ENCODE measurements around the gene DNALI1. TPM values are rescaled to one million over a fixed set of nuclear protein-coding genes. Genes with fewer than 3 reads are reported as not detected.

Gene DNALI1
- 10 to 100 TPM; 10.4 to 15.7 (median 13.6) TPM for total RNA-seq

DNA sequence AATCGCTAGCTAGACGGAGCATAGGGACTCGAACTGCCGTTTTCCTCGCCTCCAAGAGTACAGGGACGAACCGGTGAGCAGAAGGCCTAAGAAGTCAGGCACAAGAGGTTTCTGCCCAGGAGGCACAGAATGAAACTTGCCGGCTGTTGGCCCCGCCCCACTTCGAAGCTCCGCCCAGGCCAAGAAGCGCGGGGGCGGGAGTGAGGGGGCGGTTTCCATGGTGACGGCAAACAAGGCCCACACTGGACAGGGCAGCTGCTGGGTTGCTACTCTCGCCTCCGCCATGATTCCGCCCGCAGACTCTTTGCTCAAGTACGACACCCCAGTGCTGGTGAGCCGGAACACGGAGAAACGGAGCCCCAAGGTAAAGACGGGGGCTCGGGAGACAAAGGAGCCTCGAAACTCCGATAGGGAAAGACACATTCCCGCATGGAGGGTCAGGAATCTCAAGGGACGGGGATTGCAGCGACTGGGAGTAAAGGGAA lies at the start of gene DNALI1:
Gene DNALI1 (plus strand): TSS at position 229 of the 485 bp plus-strand sequence. CDS start 55 bp downstream, at position 284.
- peak; percentile 94 for DNase-seq (ENCODE audit: extremely low spot score)
- Histone ChIP-seq H3K4me3 (peak within 1 kb of the TSS; percentile 51 to 58 (median 52)), H3K9me3 (no peaks in the 10 kb centered on the region), H3K4me1 (peaks cover 22 to 46% (median 38%) of the 10 kb centered on the region in 4 donors), H3K27ac (replicated peaks in 1 of 4) (peak within 1 kb of the TSS; percentile 55 to 80 (median 69)), H3K27me3 (no peaks in the 10 kb centered on the region), H3K36me3 (peaks cover 0 to 35% (median 17%) of the 10 kb centered on the region in 4 donors)
- WGBS = 4% methylated on average over 22 of the region's 31 CpGs
- TF ChIP-seq, protein P1, sequence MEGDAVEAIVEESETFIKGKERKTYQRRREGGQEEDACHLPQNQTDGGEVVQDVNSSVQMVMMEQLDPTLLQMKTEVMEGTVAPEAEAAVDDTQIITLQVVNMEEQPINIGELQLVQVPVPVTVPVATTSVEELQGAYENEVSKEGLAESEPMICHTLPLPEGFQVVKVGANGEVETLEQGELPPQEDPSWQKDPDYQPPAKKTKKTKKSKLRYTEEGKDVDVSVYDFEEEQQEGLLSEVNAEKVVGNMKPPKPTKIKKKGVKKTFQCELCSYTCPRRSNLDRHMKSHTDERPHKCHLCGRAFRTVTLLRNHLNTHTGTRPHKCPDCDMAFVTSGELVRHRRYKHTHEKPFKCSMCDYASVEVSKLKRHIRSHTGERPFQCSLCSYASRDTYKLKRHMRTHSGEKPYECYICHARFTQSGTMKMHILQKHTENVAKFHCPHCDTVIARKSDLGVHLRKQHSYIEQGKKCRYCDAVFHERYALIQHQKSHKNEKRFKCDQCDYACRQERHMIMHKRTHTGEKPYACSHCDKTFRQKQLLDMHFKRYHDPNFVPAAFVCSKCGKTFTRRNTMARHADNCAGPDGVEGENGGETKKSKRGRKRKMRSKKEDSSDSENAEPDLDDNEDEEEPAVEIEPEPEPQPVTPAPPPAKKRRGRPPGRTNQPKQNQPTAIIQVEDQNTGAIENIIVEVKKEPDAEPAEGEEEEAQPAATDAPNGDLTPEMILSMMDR (IDR thresholded peaks at IDR 0.05) = no peak
- peak; percentile 64 to 66 for TF ChIP-seq POLR2AphosphoS5 (IDR thresholded peaks at IDR 0.05)
- intact Hi-C loops (cut with DNase I) = no loop called here

DNA sequence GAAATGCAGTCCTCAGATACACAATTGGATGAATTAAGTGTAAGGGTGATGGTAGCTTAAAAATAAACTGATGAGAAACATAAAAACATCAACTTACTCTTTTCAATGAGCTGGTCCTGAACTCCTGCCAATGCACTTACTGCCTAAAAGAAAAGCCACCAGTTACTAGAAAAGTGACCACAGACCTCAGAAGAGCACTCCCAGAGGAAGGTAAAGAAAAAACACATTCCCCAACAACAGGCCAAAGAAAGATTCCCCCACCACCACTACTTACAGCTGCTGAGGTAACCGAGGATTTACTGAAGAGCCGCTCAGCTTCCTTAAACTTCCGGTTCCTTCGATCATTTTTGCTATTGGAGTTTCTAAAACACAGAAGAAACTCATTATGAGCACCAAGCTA lies 47.6 kb upstream of the DNALI1 start:
- Histone ChIP-seq H3K4me1 (peaks cover 10 to 29% (median 21%) of the 10 kb centered on the region in 4 donors), H3K27ac (replicated peaks in 1 of 4) (no peak overlapping the region), H3K9me3 (no peaks in the 10 kb centered on the region), H3K27me3 (no peaks in the 10 kb centered on the region), H3K36me3 (peaks cover 14 to 88% (median 59%) of the 10 kb centered on the region in 4 donors), H3K4me3 (no peak overlapping the region)
- no peak for TF ChIP-seq POLR2AphosphoS5 (IDR thresholded peaks at IDR 0.05)
- TF ChIP-seq, protein P1 (IDR thresholded peaks at IDR 0.05) = no peak
- TF ChIP-seq EP300 (IDR thresholded peaks at IDR 0.05) = no peak
- no peak for TF ChIP-seq POLR2A (IDR thresholded peaks at IDR 0.05; ENCODE audit: low read depth)
- intact Hi-C loops (cut with DNase I) = no loop called here
- WGBS = 87% methylated on average over 4 of the region's 4 CpGs
- no peak for DNase-seq (ENCODE audit: extremely low spot score)

DNA sequence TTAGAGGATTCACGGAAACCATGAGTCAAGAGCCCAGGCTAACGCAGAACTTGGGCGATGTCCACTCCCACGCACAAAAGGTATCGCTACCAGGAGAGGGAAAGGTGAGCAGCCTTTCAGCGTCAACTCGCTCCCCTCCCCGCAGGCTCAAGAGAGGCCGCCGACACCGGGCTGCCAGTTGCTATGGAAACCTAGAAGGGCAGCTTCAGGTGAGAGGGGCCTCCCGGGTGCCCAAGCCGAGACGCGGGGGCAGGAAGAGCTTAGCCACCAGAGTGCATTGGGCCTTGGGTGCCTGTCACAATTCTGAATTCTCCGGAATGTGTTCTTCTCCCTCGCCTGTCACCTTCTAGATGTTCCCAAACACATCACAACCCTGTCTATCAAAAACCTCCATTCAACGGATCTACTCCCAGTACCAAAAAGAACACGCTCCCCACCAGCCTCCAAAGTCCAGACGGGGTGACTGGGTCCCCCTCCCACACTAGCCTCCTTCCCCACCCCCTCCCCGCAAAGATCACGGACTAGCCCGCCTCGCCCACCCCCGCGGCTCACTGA lies 42.9 kb upstream of the DNALI1 start:
- no peaks in the 10 kb centered on the region for H3K9me3 ChIP-seq
- no peaks in the 10 kb centered on the region for H3K27me3 ChIP-seq
- H3K4me3 ChIP-seq = peak overlapping the region; percentile 93 to 98 (median 96)
- peaks cover 10 to 34% (median 28%) of the 10 kb centered on the region in 4 donors for H3K4me1 ChIP-seq
- peaks cover 2 to 41% (median 23%) of the 10 kb centered on the region in 4 donors for H3K36me3 ChIP-seq
- intact Hi-C loops (cut with DNase I) = loop anchor here (10.0 kb wide), 2 partner anchors 81 to 171 kb away; partner anchors contain the start of gene GNL2
- no peak for TF ChIP-seq POLR2A (IDR thresholded peaks at IDR 0.05; ENCODE audit: low read depth)
- TF ChIP-seq EP300 (IDR thresholded peaks at IDR 0.05) = no peak
- TF ChIP-seq, protein P1 (IDR thresholded peaks at IDR 0.05) = no peak
- TF ChIP-seq POLR2AphosphoS5 (IDR thresholded peaks at IDR 0.05) = no peak
- 4% methylated on average over 19 of the region's 26 CpGs for whole genome bisulfite sequencing
- no peak for DNase-seq (ENCODE audit: extremely low spot score)
- peak overlapping the region; percentile 92 to 95 (median 94) for H3K27ac ChIP-seq (replicated peaks in 1 of 4)

DNA sequence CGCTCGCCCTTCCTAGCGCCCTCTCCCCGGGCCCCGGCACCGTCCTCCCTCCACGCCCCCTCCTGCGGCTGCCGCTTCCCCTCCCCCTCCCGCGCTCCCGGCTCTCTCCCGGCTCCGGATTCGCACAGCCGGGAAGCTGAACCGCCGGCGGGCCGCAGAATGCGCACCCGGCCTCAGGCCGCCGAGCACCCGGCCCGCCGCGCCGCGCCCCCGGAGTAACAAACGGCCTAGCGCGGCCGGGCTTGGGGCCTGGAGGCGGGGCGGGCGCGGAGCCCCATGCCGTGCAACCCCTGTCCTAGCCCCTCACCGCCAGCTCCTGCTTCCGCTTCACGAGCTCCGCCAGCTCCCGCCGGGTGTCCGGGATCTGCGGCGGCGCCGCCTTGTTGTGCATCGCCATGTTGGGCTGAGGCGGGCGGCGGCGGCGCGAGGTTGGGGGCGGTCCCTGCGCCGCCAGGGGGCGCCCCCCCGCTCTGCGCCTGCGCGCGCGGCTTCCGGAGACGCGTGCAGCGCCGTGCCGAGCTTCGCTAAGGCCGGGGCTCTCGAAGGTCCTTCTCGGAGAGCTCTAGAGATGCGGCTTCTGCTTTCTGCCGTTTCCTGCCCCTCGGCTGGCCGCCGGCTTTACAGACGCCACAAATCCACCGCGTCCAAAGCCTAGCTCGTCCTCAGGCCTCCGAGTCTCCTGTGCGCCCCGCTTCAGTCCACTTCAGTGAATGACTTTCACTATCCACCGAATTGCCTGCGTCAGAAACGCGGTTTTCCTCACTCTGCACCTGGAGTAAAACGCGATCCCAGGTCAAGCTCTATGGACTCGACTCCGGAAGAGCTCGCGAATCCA lies 42.2 kb upstream of the DNALI1 start, which contains the start of gene MEAF6:
Gene MEAF6 (minus strand): TSS at position 417 of the 835 bp plus-strand sequence. CDS start 20 bp downstream, at position 397.
- peak within 1 kb of the TSS; percentile 92 to 95 (median 94) for H3K27ac ChIP-seq (replicated peaks in 1 of 4)
- TF ChIP-seq POLR2A (IDR thresholded peaks at IDR 0.05; ENCODE audit: low read depth) (peak; percentile 36), EP300 (IDR thresholded peaks at IDR 0.05) (no peak), POLR2AphosphoS5 (IDR thresholded peaks at IDR 0.05) (peak; percentile 82 to 93)
- TF ChIP-seq, protein P1 (IDR thresholded peaks at IDR 0.05) = peak; percentile 81 to 89 (median 84)
- H3K27me3 ChIP-seq = no peaks in the 10 kb centered on the region
- peak within 1 kb of the TSS; percentile 93 to 98 (median 96) for H3K4me3 ChIP-seq
- intact Hi-C loops (cut with DNase I) = loop anchor here (10.0 kb wide), 2 partner anchors 80 to 170 kb away; partner anchors contain the start of gene GNL2
- H3K4me1 ChIP-seq = peaks cover 10 to 34% (median 28%) of the 10 kb centered on the region in 4 donors
- H3K9me3 ChIP-seq = no peaks in the 10 kb centered on the region
- peak; percentile 93 for DNase-seq (ENCODE audit: extremely low spot score)
- 2% methylated on average over 22 of the region's 100 CpGs for WGBS
- peaks cover 0 to 35% (median 16%) of the 10 kb centered on the region in 4 donors for H3K36me3 ChIP-seq

All from esophagus muscularis mucosa (tissue), 4 donors.